GM12874 (cell line): Measurements from ENCODE around the gene FAHD1.

Experiments
- CTCF ChIP-seq: IDR thresholded peaks from 2 replicates; pipeline ENCODE4 v1.5.1; 2011; ENCODE audit warnings: low read depth, mild to moderate bottlenecking, control low read depth, low read length, moderate library complexity; ENCODE audit not compliant: insufficient read depth

Gene FAHD1

GRCh38 chr16:1791256-1791942, 35.6 kb upstream of the FAHD1 start:
- TF ChIP-seq CTCF = no peak

- no peak for TF ChIP-seq CTCF
These were observed 34.8 kb upstream of the FAHD1 start for GRCh38 chr16:1791943-1792812.

- TF ChIP-seq CTCF = no peak
These were observed 34.0 kb upstream of the FAHD1 start for GRCh38 chr16:1792836-1793577.

- TF ChIP-seq CTCF = no peak
These were observed 33.3 kb upstream of the FAHD1 start, which contains the start of gene IGFALS for GRCh38 chr16:1793578-1794220. TSS of gene IGFALS (minus strand) at chr16:1793705. CDS start at chr16:1793652, 53 bp downstream.

- TF ChIP-seq CTCF = no peak
These were observed 32.7 kb upstream of the FAHD1 start for GRCh38 chr16:1794221-1794871.

GRCh38 chr16:1794908-1795666, 31.9 kb upstream of the FAHD1 start:
- no peak for TF ChIP-seq CTCF
